Activated T-cell treated with anti-CD3 and anti-CD28 coated beads, Interleukin-2, amount 50 U/mL, for 4 hours (primary cell): Measurements from ENCODE around the gene OR4C6. TPM values are rescaled to one million over a fixed set of nuclear protein-coding genes. Genes with fewer than 3 reads are reported as not detected.

ENCODE experiments used
- ATAC-seq, 2 donors: fragments of 200-7000 bp; cut with Tn5 transposase; one replicate each; pipeline ENCODE4 v1.10.0; 2021
- DNase-seq: peaks from one replicate; pipeline ENCODE4 v3.0.0-alpha.2; 2020
- H3K27me3 Mint-ChIP-seq: one replicate; pipeline ENCODE4 v1.8.0; 2021; ENCODE audit warnings: low read depth, mixed read lengths
- H3K36me3 Mint-ChIP-seq: one replicate; pipeline ENCODE4 v1.8.0; 2022; ENCODE audit warnings: mixed read lengths; ENCODE audit not compliant: insufficient read depth
- H3K4me1 Mint-ChIP-seq: one replicate; pipeline ENCODE4 v1.8.0; 2021; ENCODE audit warnings: low read depth, mixed read lengths
- H3K4me3 Mint-ChIP-seq: one replicate; pipeline ENCODE4 v1.8.0; 2021; ENCODE audit warnings: mild to moderate bottlenecking, moderate library complexity, mixed read lengths
- H3K9me3 Mint-ChIP-seq: one replicate; pipeline ENCODE4 v1.8.0; 2021; ENCODE audit warnings: mixed read lengths
- total RNA-seq, 3 donors: library from RNA; stranded (reverse); gene quantifications; one replicate each; pipeline ENCODE4 v1.2.1, GENCODE V29; 2021

Gene OR4C6
- not detected for total RNA-seq

GRCh38 chr11:55661901-55662300 is at the start of gene OR4C6:
Gene OR4C6, plus strand, starts transcription at chr11:55662201. Its CDS starts 2,966 bp downstream, at chr11:55665167.
- H3K9me3 Mint-ChIP-seq = peaks cover 6% of the 10 kb centered on the region

GRCh38 chr11:55624531-55624930 is 37.5 kb upstream of the OR4C6 start:
- Mint-ChIP-seq H3K9me3 (peaks cover 36% of the 10 kb centered on the region), H3K27me3 (no peaks in the 10 kb centered on the region), H3K36me3 (no peaks in the 10 kb centered on the region), H3K4me3 (no peak overlapping the region), H3K4me1 (no peaks in the 10 kb centered on the region)
- no peak for ATAC-seq
- no peak for DNase-seq

More at GRCh38 chr11:55661901-55662300, at the start of gene OR4C6:
- no peaks in the 10 kb centered on the region for H3K4me1 Mint-ChIP-seq
- no peak for ATAC-seq
- H3K4me3 Mint-ChIP-seq = no peak within 1 kb of the TSS
- no peak for DNase-seq
- H3K27me3 Mint-ChIP-seq = no peaks in the 10 kb centered on the region
- no peaks in the 10 kb centered on the region for H3K36me3 Mint-ChIP-seq

- no peak for DNase-seq
- Mint-ChIP-seq H3K4me3 (no peak within 1 kb of the TSS), H3K9me3 (peaks cover 15% of the 10 kb centered on the region), H3K4me1 (no peaks in the 10 kb centered on the region), H3K27me3 (no peaks in the 10 kb centered on the region), H3K36me3 (no peaks in the 10 kb centered on the region)
- ATAC-seq = no peak
Observed at GRCh38 chr11:55634813-55635212, 27.2 kb upstream of the OR4C6 start, which contains the start of gene OR4P4. Gene OR4P4, plus strand, starts transcription at chr11:55635113.

GRCh38 chr11:55648027-55648426 is 14.0 kb upstream of the OR4C6 start, which contains the start of gene OR4S2:
Gene OR4S2, plus strand, starts transcription at chr11:55648327. Its CDS starts 2,577 bp downstream, at chr11:55650904.
- no peak within 1 kb of the TSS for H3K4me3 Mint-ChIP-seq
- H3K27me3 Mint-ChIP-seq = no peaks in the 10 kb centered on the region
- no peak for ATAC-seq
- no peak for DNase-seq
- peaks cover 36% of the 10 kb centered on the region for H3K9me3 Mint-ChIP-seq
- H3K36me3 Mint-ChIP-seq = no peaks in the 10 kb centered on the region
- H3K4me1 Mint-ChIP-seq = no peaks in the 10 kb centered on the region

GRCh38 chr11:55652560-55652959 is 9.4 kb upstream of the OR4C6 start:
- ATAC-seq (no peak), DNase-seq (no peak)
- Mint-ChIP-seq H3K36me3 (no peaks in the 10 kb centered on the region), H3K4me1 (no peaks in the 10 kb centered on the region), H3K4me3 (no peak overlapping the region), H3K9me3 (peaks cover 15% of the 10 kb centered on the region), H3K27me3 (no peaks in the 10 kb centered on the region)

- no peaks in the 10 kb centered on the region for H3K27me3 Mint-ChIP-seq
- ATAC-seq (no peak), DNase-seq (no peak)
- no peak overlapping the region for H3K4me3 Mint-ChIP-seq
- H3K4me1 Mint-ChIP-seq = no peaks in the 10 kb centered on the region
- no peaks in the 10 kb centered on the region for H3K36me3 Mint-ChIP-seq
- H3K9me3 Mint-ChIP-seq = peaks cover 14% of the 10 kb centered on the region
Observed at GRCh38 chr11:55655096-55655495, 6.9 kb upstream of the OR4C6 start.

GRCh38 chr11:55658031-55658573 is 3.9 kb upstream of the OR4C6 start:
- DNase-seq (no peak), ATAC-seq (no peak)
- Mint-ChIP-seq H3K4me3 (no peak overlapping the region), H3K36me3 (no peaks in the 10 kb centered on the region), H3K9me3 (peaks cover 7% of the 10 kb centered on the region), H3K4me1 (no peaks in the 10 kb centered on the region), H3K27me3 (no peaks in the 10 kb centered on the region)

GRCh38 chr11:55658608-55659007 is 3.4 kb upstream of the OR4C6 start:
- ATAC-seq = no peak
- peaks cover 9% of the 10 kb centered on the region for H3K9me3 Mint-ChIP-seq
- no peak overlapping the region for H3K4me3 Mint-ChIP-seq
- H3K4me1 Mint-ChIP-seq = no peaks in the 10 kb centered on the region
- no peaks in the 10 kb centered on the region for H3K36me3 Mint-ChIP-seq
- no peak for DNase-seq
- no peaks in the 10 kb centered on the region for H3K27me3 Mint-ChIP-seq

- DNase-seq (no peak), ATAC-seq (no peak)
- Mint-ChIP-seq H3K4me3 (no peak overlapping the region), H3K27me3 (no peaks in the 10 kb centered on the region), H3K36me3 (no peaks in the 10 kb centered on the region), H3K9me3 (peaks cover 7% of the 10 kb centered on the region), H3K4me1 (no peaks in the 10 kb centered on the region)
Observed at GRCh38 chr11:55669376-55669775, 7.4 kb downstream of the OR4C6 start.

GRCh38 chr11:55673860-55674259 is 11.9 kb downstream of the OR4C6 start:
- no peaks in the 10 kb centered on the region for H3K27me3 Mint-ChIP-seq
- H3K4me1 Mint-ChIP-seq = no peaks in the 10 kb centered on the region
- DNase-seq (no peak), ATAC-seq (no peak)
- H3K9me3 Mint-ChIP-seq = peaks cover 4% of the 10 kb centered on the region
- no peaks in the 10 kb centered on the region for H3K36me3 Mint-ChIP-seq
- no peak overlapping the region for H3K4me3 Mint-ChIP-seq

GRCh38 chr11:55697817-55698216 is 35.8 kb downstream of the OR4C6 start:
- H3K4me3 Mint-ChIP-seq = no peak overlapping the region
- H3K9me3 Mint-ChIP-seq = peaks cover 16% of the 10 kb centered on the region
- DNase-seq (no peak), ATAC-seq (no peak)
- H3K36me3 Mint-ChIP-seq = no peaks in the 10 kb centered on the region
- no peaks in the 10 kb centered on the region for H3K27me3 Mint-ChIP-seq
- no peaks in the 10 kb centered on the region for H3K4me1 Mint-ChIP-seq

GRCh38 chr11:55701429-55701828 is 39.4 kb downstream of the OR4C6 start:
- no peak for ATAC-seq
- Mint-ChIP-seq H3K4me3 (no peak overlapping the region), H3K36me3 (no peaks in the 10 kb centered on the region), H3K27me3 (no peaks in the 10 kb centered on the region), H3K9me3 (peaks cover 25% of the 10 kb centered on the region), H3K4me1 (no peaks in the 10 kb centered on the region)
- DNase-seq = no peak

- Mint-ChIP-seq H3K27me3 (no peaks in the 10 kb centered on the region), H3K9me3 (peaks cover 19% of the 10 kb centered on the region), H3K36me3 (no peaks in the 10 kb centered on the region), H3K4me3 (no peak overlapping the region), H3K4me1 (no peaks in the 10 kb centered on the region)
- DNase-seq (no peak), ATAC-seq (no peak)
Observed at GRCh38 chr11:55707029-55707428, 45.0 kb downstream of the OR4C6 start.

GRCh38 chr11:55714982-55715888 is 53.2 kb downstream of the OR4C6 start:
- no peaks in the 10 kb centered on the region for H3K9me3 Mint-ChIP-seq
- no peak for DNase-seq
- no peaks in the 10 kb centered on the region for H3K36me3 Mint-ChIP-seq
- ATAC-seq = no peak
- no peaks in the 10 kb centered on the region for H3K4me1 Mint-ChIP-seq
- H3K27me3 Mint-ChIP-seq = no peaks in the 10 kb centered on the region
- H3K4me3 Mint-ChIP-seq = no peak overlapping the region
